ENCODE data around the gene SETBP1. TPM values are rescaled to one million over a fixed set of nuclear protein-coding genes. Genes with fewer than 3 reads are reported as not detected.

Gene SETBP1
- total RNA-seq, 1 donor from 2014 or later = 12.4 TPM

DNA sequence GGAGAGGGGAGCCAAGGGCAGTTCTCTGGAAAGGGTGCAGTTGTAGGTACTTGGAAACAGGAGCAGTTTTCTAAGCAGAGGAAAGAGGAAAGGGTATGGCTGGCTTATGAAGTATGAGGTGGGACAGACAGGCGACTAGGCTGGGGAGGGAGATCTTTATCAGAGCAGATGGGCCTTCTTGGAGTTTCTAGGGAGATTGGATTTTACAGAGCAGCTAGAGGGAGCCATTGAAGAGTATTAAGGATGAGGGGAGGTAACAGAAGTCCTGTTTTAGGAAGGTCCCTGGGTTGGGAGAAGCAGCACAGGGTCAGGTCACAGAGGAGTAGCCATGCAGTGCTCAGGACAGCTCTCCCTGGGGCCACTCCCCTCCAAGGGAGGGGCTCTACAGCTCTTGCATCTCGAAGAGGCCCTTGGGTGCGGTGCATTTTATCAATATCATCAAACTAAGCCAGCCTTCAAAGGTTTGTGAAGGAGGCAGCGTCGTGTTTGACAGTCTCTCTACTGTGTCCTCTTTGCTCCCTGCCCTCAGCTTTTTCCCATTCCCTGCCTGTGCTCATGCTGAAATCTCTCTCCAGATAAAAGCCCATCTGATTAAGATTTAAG lies 154.3 kb downstream of the SETBP1 start:
- FAIRE-seq = no peak

DNA sequence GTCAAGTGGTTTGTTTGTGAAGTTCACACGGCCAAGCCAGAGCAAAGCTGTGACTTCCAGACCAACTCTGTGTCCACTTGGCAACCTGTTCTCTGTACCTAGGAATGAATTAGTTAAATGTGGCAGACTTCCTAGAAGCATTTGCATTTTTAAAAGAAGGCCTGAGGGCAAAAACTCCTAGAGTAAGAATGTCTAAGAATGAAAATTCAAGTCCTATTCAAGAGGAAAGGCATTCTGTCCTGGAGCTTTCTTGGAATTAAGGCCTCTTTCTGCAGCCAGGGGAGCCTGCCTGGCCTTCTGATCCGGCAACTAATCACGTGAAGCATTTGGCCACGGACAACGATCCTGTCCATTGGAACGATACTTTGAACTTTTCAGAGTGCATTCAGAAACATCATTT lies 155.0 kb downstream of the SETBP1 start:
- Histone ChIP-seq H4K20me1 (ENCODE audit: insufficient read depth, low read length) (no peaks in the 10 kb centered on the region), H3K27ac (ENCODE audit: low read depth, low read length) (no peak overlapping the region), H3K79me2 (ENCODE audit: insufficient read depth, low read length) (no peaks in the 10 kb centered on the region), H3K4me2 (ENCODE audit: low read length) (no peak overlapping the region), H2AFZ (ENCODE audit: low read depth, low read length) (no peak overlapping the region), H3K4me3 (ENCODE audit: insufficient read depth, low read depth, low read length) (no peak overlapping the region), H3K9me3 (ENCODE audit: insufficient read depth, low read depth, low read length) (no peaks in the 10 kb centered on the region), H3K27me3 (ENCODE audit: insufficient read depth, low read length) (no peaks in the 10 kb centered on the region), H3K4me1 (ENCODE audit: insufficient read depth, low read length) (peaks cover 8% of the 10 kb centered on the region), H3K9ac (ENCODE audit: low read length) (no peak overlapping the region), H3K36me3 (ENCODE audit: insufficient read depth, low read length) (no peaks in the 10 kb centered on the region)
- FAIRE-seq (no peak), DNase-seq (ENCODE audit: low read depth) (no peak)
- H3K4me3 Mint-ChIP-seq (ENCODE audit: unreplicated experiment) = no peak overlapping the region
- H3K36me3 Mint-ChIP-seq (ENCODE audit: low read depth, unreplicated experiment) = peaks cover 2% of the 10 kb centered on the region
- peaks cover 22% of the 10 kb centered on the region for H3K4me1 Mint-ChIP-seq (ENCODE audit: low read depth, unreplicated experiment)
- H3K27me3 Mint-ChIP-seq (ENCODE audit: low read depth, unreplicated experiment) = no peaks in the 10 kb centered on the region
- H3K9me3 Mint-ChIP-seq (ENCODE audit: unreplicated experiment) = peaks cover 5% of the 10 kb centered on the region
- TF ChIP-seq EZH2 (IDR thresholded peaks at IDR 0.05; ENCODE audit: insufficient read depth, low read length) = no peak
- TF ChIP-seq, protein P1, sequence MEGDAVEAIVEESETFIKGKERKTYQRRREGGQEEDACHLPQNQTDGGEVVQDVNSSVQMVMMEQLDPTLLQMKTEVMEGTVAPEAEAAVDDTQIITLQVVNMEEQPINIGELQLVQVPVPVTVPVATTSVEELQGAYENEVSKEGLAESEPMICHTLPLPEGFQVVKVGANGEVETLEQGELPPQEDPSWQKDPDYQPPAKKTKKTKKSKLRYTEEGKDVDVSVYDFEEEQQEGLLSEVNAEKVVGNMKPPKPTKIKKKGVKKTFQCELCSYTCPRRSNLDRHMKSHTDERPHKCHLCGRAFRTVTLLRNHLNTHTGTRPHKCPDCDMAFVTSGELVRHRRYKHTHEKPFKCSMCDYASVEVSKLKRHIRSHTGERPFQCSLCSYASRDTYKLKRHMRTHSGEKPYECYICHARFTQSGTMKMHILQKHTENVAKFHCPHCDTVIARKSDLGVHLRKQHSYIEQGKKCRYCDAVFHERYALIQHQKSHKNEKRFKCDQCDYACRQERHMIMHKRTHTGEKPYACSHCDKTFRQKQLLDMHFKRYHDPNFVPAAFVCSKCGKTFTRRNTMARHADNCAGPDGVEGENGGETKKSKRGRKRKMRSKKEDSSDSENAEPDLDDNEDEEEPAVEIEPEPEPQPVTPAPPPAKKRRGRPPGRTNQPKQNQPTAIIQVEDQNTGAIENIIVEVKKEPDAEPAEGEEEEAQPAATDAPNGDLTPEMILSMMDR (IDR thresholded peaks at IDR 0.05; ENCODE audit: insufficient read depth, low read depth, low read length) = no peak
- no peak overlapping the region for H3K27ac Mint-ChIP-seq (ENCODE audit: unreplicated experiment)

More for the DNA sequence above, 154.3 kb downstream of the SETBP1 start:
- H3K4me1 Mint-ChIP-seq (ENCODE audit: low read depth, unreplicated experiment) = peaks cover 25% of the 10 kb centered on the region
- no peaks in the 10 kb centered on the region for H3K9me3 ChIP-seq (ENCODE audit: insufficient read depth, low read depth, low read length)
- no peak overlapping the region for H3K27ac Mint-ChIP-seq (ENCODE audit: unreplicated experiment)
- TF ChIP-seq EZH2 (IDR thresholded peaks at IDR 0.05; ENCODE audit: insufficient read depth, low read length) = no peak
- TF ChIP-seq, protein P1 (IDR thresholded peaks at IDR 0.05; ENCODE audit: insufficient read depth, low read depth, low read length) = no peak
- H3K36me3 ChIP-seq (ENCODE audit: insufficient read depth, low read length) = no peaks in the 10 kb centered on the region
- H3K4me3 ChIP-seq (ENCODE audit: insufficient read depth, low read depth, low read length) = no peak overlapping the region
- H3K27ac ChIP-seq (ENCODE audit: low read depth, low read length) = no peak overlapping the region
- peaks cover 5% of the 10 kb centered on the region for H3K9me3 Mint-ChIP-seq (ENCODE audit: unreplicated experiment)
- H3K4me3 Mint-ChIP-seq (ENCODE audit: unreplicated experiment) = no peak overlapping the region
- H4K20me1 ChIP-seq (ENCODE audit: insufficient read depth, low read length) = no peaks in the 10 kb centered on the region
- H3K9ac ChIP-seq (ENCODE audit: low read length) = no peak overlapping the region
- H3K36me3 Mint-ChIP-seq (ENCODE audit: low read depth, unreplicated experiment) = peaks cover 2% of the 10 kb centered on the region
- peaks cover 8% of the 10 kb centered on the region for H3K4me1 ChIP-seq (ENCODE audit: insufficient read depth, low read length)
- no peak overlapping the region for H2AFZ ChIP-seq (ENCODE audit: low read depth, low read length)
- DNase-seq (ENCODE audit: low read depth) = no peak
- H3K4me2 ChIP-seq (ENCODE audit: low read length) = no peak overlapping the region
- H3K27me3 ChIP-seq (ENCODE audit: insufficient read depth, low read length) = no peaks in the 10 kb centered on the region
- no peaks in the 10 kb centered on the region for H3K27me3 Mint-ChIP-seq (ENCODE audit: low read depth, unreplicated experiment)
- no peaks in the 10 kb centered on the region for H3K79me2 ChIP-seq (ENCODE audit: insufficient read depth, low read length)

DNA sequence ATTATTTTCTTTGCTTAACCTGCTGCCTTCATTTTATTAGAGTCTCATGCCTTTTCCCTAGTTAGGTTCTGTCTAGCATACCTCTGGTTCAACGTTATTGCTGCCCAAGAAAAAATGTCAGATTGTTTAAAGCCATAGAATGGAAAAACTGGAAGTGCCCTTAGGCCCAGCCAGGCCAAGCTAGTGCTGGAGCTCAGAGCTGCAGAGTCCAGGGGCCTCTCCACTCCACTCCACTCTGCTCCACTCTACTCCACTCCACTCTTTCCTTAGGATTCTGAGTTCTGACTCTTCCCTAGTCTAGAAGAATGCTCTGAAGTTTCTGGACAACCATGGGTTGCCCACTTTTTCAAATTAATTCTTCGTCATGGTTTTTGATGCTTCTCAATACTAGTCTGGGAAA lies 155.6 kb downstream of the SETBP1 start:
- FAIRE-seq (no peak), DNase-seq (ENCODE audit: low read depth) (no peak)
- Histone ChIP-seq H3K4me2 (ENCODE audit: low read length) (no peak overlapping the region), H3K4me1 (ENCODE audit: insufficient read depth, low read length) (peaks cover 8% of the 10 kb centered on the region), H3K79me2 (ENCODE audit: insufficient read depth, low read length) (no peaks in the 10 kb centered on the region), H2AFZ (ENCODE audit: low read depth, low read length) (no peak overlapping the region), H3K4me3 (ENCODE audit: insufficient read depth, low read depth, low read length) (no peak overlapping the region), H3K9me3 (ENCODE audit: insufficient read depth, low read depth, low read length) (no peaks in the 10 kb centered on the region), H3K27me3 (ENCODE audit: insufficient read depth, low read length) (no peaks in the 10 kb centered on the region), H4K20me1 (ENCODE audit: insufficient read depth, low read length) (no peaks in the 10 kb centered on the region), H3K36me3 (ENCODE audit: insufficient read depth, low read length) (no peaks in the 10 kb centered on the region), H3K9ac (ENCODE audit: low read length) (no peak overlapping the region), H3K27ac (ENCODE audit: low read depth, low read length) (no peak overlapping the region)
- Mint-ChIP-seq H3K4me1 (ENCODE audit: low read depth, unreplicated experiment) (peaks cover 22% of the 10 kb centered on the region), H3K36me3 (ENCODE audit: low read depth, unreplicated experiment) (peaks cover 2% of the 10 kb centered on the region), H3K27me3 (ENCODE audit: low read depth, unreplicated experiment) (no peaks in the 10 kb centered on the region), H3K9me3 (ENCODE audit: unreplicated experiment) (peaks cover 5% of the 10 kb centered on the region), H3K27ac (ENCODE audit: unreplicated experiment) (no peak overlapping the region), H3K4me3 (ENCODE audit: unreplicated experiment) (no peak overlapping the region)
- TF ChIP-seq EZH2 (IDR thresholded peaks at IDR 0.05; ENCODE audit: insufficient read depth, low read length) = no peak
- TF ChIP-seq, protein P1 (IDR thresholded peaks at IDR 0.05; ENCODE audit: insufficient read depth, low read depth, low read length) = no peak

All from astrocyte (in vitro differentiated cells and primary cell).